Adrenal gland (tissue), 5 donors: ENCODE measurements around the gene ANKFY1.

Source experiments
- POLR2A ChIP-seq, 2 donors: fragments of 450-650 bp; IDR thresholded peaks; one replicate each; pipeline ENCODE4 v1.6.1; 2017; ENCODE audit warnings: antibody characterized with exemption in 2 of 2, mild to moderate bottlenecking in 2 of 2, moderate library complexity in 1 of 2
- TF ChIP-seq, protein P1 (sequence below), 6 experiments: fragments of 450-650 bp in 4 of 6; fragments of 200-600 bp in 2 of 6; sonication (generic) in 1 of 6; IDR thresholded peaks; 1 replicate in 5 of 6; 2 replicates in 1 of 6; pipeline versions ENCODE4 v1.5.1 to v1.8.0; 2016 to 2021; ENCODE audit warnings: antibody characterized with exemption in 6 of 6, mild to moderate bottlenecking in 2 of 6, moderate library complexity in 1 of 6
- donor health status: DM: no; HTN: no; CAD: no.

DNA sequence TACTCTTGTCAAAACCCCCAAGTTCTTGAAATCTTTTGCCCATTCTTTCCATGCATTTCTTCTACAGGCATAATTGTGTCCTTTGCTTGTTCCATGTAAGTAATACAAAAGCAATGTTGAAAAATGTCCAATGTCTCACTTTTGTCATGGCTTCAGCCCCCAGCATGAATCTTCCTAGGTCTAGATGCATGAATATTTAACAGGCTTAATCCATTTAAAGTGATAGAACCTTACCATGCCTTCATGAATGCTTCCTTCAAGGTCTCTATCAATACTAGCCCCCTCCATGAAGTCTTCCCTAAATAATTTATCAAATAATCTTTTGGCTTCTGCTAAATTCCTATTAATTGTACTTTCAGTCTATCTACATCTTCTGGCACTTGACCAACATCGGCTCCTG lies 46.1 kb upstream of the ANKFY1 start:
- TF ChIP-seq POLR2A (IDR thresholded peaks at IDR 0.05), result no peak
- TF ChIP-seq, protein P1, sequence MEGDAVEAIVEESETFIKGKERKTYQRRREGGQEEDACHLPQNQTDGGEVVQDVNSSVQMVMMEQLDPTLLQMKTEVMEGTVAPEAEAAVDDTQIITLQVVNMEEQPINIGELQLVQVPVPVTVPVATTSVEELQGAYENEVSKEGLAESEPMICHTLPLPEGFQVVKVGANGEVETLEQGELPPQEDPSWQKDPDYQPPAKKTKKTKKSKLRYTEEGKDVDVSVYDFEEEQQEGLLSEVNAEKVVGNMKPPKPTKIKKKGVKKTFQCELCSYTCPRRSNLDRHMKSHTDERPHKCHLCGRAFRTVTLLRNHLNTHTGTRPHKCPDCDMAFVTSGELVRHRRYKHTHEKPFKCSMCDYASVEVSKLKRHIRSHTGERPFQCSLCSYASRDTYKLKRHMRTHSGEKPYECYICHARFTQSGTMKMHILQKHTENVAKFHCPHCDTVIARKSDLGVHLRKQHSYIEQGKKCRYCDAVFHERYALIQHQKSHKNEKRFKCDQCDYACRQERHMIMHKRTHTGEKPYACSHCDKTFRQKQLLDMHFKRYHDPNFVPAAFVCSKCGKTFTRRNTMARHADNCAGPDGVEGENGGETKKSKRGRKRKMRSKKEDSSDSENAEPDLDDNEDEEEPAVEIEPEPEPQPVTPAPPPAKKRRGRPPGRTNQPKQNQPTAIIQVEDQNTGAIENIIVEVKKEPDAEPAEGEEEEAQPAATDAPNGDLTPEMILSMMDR (IDR thresholded peaks at IDR 0.05), result no peak
